Natural killer cell treated with Interleukin-12 subunit alpha and Interleukin-12 subunit beta and Interleukin-15 and Interleukin-18, amount 100 ng/mL, for 72 hours (primary cell): ENCODE results near the gene RIF1. TPM values are rescaled to one million over a fixed set of nuclear protein-coding genes. Genes with fewer than 3 reads are reported as not detected.
"Not testable (repeated sequence)": the region's sequence is repeated elsewhere in the genome, so short reads cannot be mapped to it uniquely, and the experiment has no call there.

ENCODE experiments used
- ATAC-seq, 2 donors: fragments of 150-1000 bp; cut with Tn5 transposase in 1 of 2; sonication (Bioruptor Pico), chemical (Tn5 transposase) in 1 of 2; 2 replicates each; pipeline ENCODE4 v1.10.0; 2021
- DNase-seq: peaks from one replicate; pipeline ENCODE4 v3.0.0; 2022; ENCODE audit warnings: low spot score
- H3K27ac Mint-ChIP-seq, 2 donors: 1 replicate in 1 of 2; 2 replicates in 1 of 2; pipeline ENCODE4 v1.8.0; 2022; ENCODE audit warnings: mixed read lengths in 2 of 2, mild to moderate bottlenecking in 1 of 2, moderate library complexity in 1 of 2
- H3K27me3 Mint-ChIP-seq, 2 donors: 1 replicate in 1 of 2; 2 replicates in 1 of 2; pipeline ENCODE4 v1.8.0; 2022; ENCODE audit warnings: mixed read lengths in 2 of 2
- H3K36me3 Mint-ChIP-seq: one replicate; pipeline ENCODE4 v1.8.0; 2022; ENCODE audit warnings: mixed read lengths
- H3K4me1 Mint-ChIP-seq, 2 donors: 1 replicate in 1 of 2; 2 replicates in 1 of 2; pipeline ENCODE4 v1.8.0; 2022; ENCODE audit warnings: low read depth in 2 of 2, mixed read lengths in 2 of 2, mild to moderate bottlenecking in 1 of 2
- H3K4me3 Mint-ChIP-seq: one replicate; pipeline ENCODE4 v1.8.0; 2022; ENCODE audit warnings: mixed read lengths
- H3K9me3 Mint-ChIP-seq: 2 replicates; pipeline ENCODE4 v1.8.0; 2022; ENCODE audit warnings: mixed read lengths
- total RNA-seq, 2 donors: library from RNA; stranded (reverse); gene quantifications; one replicate each; pipeline ENCODE4 v1.2.3, GENCODE V29; 2022

RIF1 gene
- total RNA-seq, 2 donors from 2014 or later, result 68.1 to 83.7 TPM

- Mint-ChIP-seq H3K27me3 (no peaks in the 10 kb centered on the region), H3K4me1 (no peaks in the 10 kb centered on the region), H3K27ac (no peak overlapping the region), H3K4me3 (no peak overlapping the region), H3K36me3 (no peaks in the 10 kb centered on the region), H3K9me3 (no peaks in the 10 kb centered on the region)
- ATAC-seq (no peak), DNase-seq (no peak)
These were observed 8.6 kb upstream of the RIF1 start for GRCh38 chr2:151401149-151401548.

DNA sequence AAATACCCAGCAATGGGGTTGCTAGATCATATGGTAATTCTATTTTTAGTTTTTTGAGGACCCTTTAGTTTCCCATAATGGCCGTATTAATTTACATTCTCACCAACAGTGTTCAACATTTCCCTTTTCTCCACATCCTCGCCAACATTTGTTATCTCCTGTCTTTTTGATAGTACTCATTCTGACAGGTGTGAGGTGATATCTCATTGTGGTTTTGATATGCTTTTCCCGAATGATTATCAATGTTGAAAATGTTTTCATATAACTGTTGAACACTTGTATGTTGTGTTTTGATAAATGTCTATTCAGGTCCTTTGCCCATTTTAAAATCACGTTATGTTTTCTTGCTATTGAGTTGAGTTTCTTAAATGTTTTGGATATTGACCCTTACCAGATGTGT, 5.8 kb upstream of the RIF1 start:
- H3K27ac Mint-ChIP-seq, result no peak overlapping the region
- H3K9me3 Mint-ChIP-seq, result no peaks in the 10 kb centered on the region
- H3K27me3 Mint-ChIP-seq, result no peaks in the 10 kb centered on the region
- no peak for ATAC-seq
- no peak for DNase-seq
- no peaks in the 10 kb centered on the region for H3K4me1 Mint-ChIP-seq
- H3K36me3 Mint-ChIP-seq, result no peaks in the 10 kb centered on the region
- no peak overlapping the region for H3K4me3 Mint-ChIP-seq

DNA sequence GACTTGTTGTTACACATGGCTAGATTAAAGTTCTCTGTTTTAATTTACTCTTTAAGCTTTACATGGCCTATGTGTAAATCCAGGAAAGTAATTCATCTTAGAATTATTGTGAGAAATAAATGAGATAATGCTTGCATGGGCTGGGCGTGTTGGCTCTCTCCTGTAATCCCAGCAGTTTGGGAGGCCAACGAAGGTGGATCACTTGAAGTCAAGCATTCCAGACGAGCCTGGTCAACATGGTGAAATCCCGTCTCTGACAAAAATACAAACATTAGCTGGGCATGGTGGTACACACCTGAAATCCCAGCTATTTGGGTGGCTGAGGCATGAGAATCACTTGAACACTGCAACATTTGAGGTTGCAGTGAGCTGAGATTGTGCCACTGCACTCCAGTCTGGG, 4.3 kb upstream of the RIF1 start:
- H3K9me3 Mint-ChIP-seq, result no peaks in the 10 kb centered on the region
- H3K36me3 Mint-ChIP-seq, result peaks cover 2% of the 10 kb centered on the region
- peaks cover 2 to 6% of the 10 kb centered on the region in 2 donors for H3K4me1 Mint-ChIP-seq
- no peak for ATAC-seq
- no peak overlapping the region for H3K27ac Mint-ChIP-seq
- DNase-seq, result no peak
- no peaks in the 10 kb centered on the region for H3K27me3 Mint-ChIP-seq
- H3K4me3 Mint-ChIP-seq, result no peak overlapping the region

DNA sequence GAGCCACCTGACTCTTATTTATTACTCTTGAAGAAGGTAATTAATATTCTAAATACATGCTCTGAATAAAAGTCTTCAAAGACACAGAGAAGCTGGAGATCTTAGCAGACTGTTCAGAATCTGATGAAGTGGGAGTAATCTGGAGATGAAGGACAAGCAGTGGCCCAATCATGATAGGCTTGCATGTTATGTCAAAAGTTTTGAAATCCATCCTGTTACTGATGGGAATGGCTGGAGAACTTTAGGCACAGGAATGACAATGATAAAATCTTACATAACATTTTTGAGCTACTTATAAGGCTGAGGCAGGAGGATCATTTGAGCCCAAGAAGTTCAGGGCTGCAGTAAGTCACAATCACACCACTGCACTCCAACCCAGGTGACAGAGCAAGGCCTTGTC, 2.4 kb upstream of the RIF1 start:
- no peaks in the 10 kb centered on the region for H3K27me3 Mint-ChIP-seq
- ATAC-seq (no peak), DNase-seq (no peak)
- peaks cover 14 to 15% of the 10 kb centered on the region in 2 donors for H3K4me1 Mint-ChIP-seq
- H3K27ac Mint-ChIP-seq, result no peak overlapping the region
- H3K9me3 Mint-ChIP-seq, result no peaks in the 10 kb centered on the region
- H3K4me3 Mint-ChIP-seq, result no peak overlapping the region
- peaks cover 11% of the 10 kb centered on the region for H3K36me3 Mint-ChIP-seq

- Mint-ChIP-seq H3K4me1 (peaks cover 14 to 15% of the 10 kb centered on the region in 2 donors), H3K9me3 (no peaks in the 10 kb centered on the region), H3K27me3 (no peaks in the 10 kb centered on the region), H3K4me3 (peak overlapping the region; percentile 97), H3K27ac (peak overlapping the region; percentile 87 to 96), H3K36me3 (peaks cover 11% of the 10 kb centered on the region)
- DNase-seq (no peak), ATAC-seq (no peak)
These were observed 708 bp upstream of the RIF1 start for GRCh38 chr2:151408788-151409600.

DNA sequence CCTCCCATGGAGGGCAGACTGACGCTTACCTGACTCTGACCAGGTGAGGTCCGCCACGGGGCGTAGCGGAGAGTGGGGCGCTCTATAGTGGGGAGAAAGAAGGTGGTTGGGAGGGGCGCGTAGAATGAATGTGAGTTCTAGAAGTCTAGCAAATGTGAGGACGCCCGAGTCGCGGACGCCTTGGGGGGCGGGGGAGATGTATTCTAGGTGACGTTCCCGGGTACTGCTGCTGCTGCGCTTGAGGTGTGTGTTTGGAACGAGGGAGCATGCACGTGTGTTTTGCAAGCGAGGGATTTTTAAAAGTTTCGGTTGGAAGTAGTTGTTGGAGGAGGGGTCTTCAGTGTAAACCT, 758 bp downstream of the RIF1 start:
- ATAC-seq (peak; percentile 38 to 55), DNase-seq (peak; percentile 59)
- H3K4me3 Mint-ChIP-seq, result peak overlapping the region; percentile 97
- H3K27ac Mint-ChIP-seq, result peak overlapping the region; percentile 87 to 96
- H3K27me3 Mint-ChIP-seq, result no peaks in the 10 kb centered on the region
- H3K4me1 Mint-ChIP-seq, result peaks cover 14 to 15% of the 10 kb centered on the region in 2 donors
- H3K36me3 Mint-ChIP-seq, result peaks cover 11% of the 10 kb centered on the region
- no peaks in the 10 kb centered on the region for H3K9me3 Mint-ChIP-seq

- H3K27ac Mint-ChIP-seq, result no peak overlapping the region
- H3K9me3 Mint-ChIP-seq, result no peaks in the 10 kb centered on the region
- H3K27me3 Mint-ChIP-seq, result no peaks in the 10 kb centered on the region
- peaks cover 4 to 9% of the 10 kb centered on the region in 2 donors for H3K4me1 Mint-ChIP-seq
- peaks cover 17% of the 10 kb centered on the region for H3K36me3 Mint-ChIP-seq
- ATAC-seq (no peak), DNase-seq (no peak)
- no peak overlapping the region for H3K4me3 Mint-ChIP-seq
These were observed 7.9 kb downstream of the RIF1 start for GRCh38 chr2:151417650-151418049.

DNA sequence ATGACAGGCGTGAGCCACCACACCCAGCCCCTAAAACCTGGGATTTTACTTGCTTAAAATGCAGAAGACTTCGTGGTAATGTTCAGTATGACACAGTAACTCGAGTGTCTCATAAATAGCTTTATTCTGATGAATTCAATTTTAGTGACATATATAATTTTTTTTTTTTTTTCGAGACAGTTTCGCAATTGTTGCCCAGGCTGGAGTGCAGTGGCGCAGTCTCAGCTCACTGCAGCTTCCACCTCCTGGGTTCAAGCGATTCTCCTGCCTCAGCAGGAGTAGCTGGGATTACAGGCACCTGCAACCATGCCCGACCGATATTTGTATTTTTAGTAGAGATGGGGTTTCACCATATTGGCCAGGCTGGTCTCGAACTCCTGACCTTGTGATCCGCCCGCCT, 12.0 kb downstream of the RIF1 start:
- not testable (repeated sequence) for H3K27ac Mint-ChIP-seq, DNase-seq, ATAC-seq, H3K9me3 Mint-ChIP-seq, H3K27me3 Mint-ChIP-seq, H3K4me3 Mint-ChIP-seq
- H3K36me3 Mint-ChIP-seq, result peaks cover 34% of the 10 kb centered on the region
- peaks cover 26 to 32% of the 10 kb centered on the region in 2 donors for H3K4me1 Mint-ChIP-seq

GRCh38 chr2:151422917-151423439, 13.3 kb downstream of the RIF1 start:
- ATAC-seq, result peak; percentile 65 to 68
- peak overlapping the region; percentile 44 for H3K4me3 Mint-ChIP-seq

DNA sequence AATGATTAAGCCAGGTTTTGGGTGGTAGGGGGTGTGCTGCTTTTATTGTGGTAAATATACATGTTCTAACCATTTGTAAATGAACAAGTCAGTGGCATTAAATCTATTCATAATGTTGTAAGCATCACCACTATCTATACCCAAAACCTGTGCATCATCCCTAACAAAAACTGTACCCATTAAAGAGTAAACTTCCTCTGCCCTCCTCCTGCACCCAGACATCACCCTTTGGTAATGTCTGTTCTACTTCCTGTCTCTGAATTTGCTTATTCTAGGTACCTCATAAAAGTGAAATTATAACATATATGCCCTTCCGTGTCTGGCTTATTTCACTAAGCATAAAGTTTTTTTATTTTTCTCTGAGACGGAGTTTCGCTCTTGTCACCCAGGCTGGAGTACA, 14.1 kb downstream of the RIF1 start:
- no peaks in the 10 kb centered on the region for H3K27me3 Mint-ChIP-seq
- no peak for ATAC-seq
- peaks cover 31% of the 10 kb centered on the region for H3K36me3 Mint-ChIP-seq
- no peak overlapping the region for H3K4me3 Mint-ChIP-seq
- no peaks in the 10 kb centered on the region for H3K9me3 Mint-ChIP-seq
- H3K27ac Mint-ChIP-seq, result peak overlapping the region; percentile 52 to 73
- DNase-seq, result no peak
- peaks cover 26 to 32% of the 10 kb centered on the region in 2 donors for H3K4me1 Mint-ChIP-seq

More at GRCh38 chr2:151422917-151423439, 13.3 kb downstream of the RIF1 start:
- peaks cover 26 to 32% of the 10 kb centered on the region in 2 donors for H3K4me1 Mint-ChIP-seq
- H3K27ac Mint-ChIP-seq, result peak overlapping the region; percentile 52 to 73
- DNase-seq, result no peak
- H3K27me3 Mint-ChIP-seq, result no peaks in the 10 kb centered on the region
- peaks cover 31% of the 10 kb centered on the region for H3K36me3 Mint-ChIP-seq
- H3K9me3 Mint-ChIP-seq, result no peaks in the 10 kb centered on the region

GRCh38 chr2:151437630-151438029, 27.9 kb downstream of the RIF1 start:
- peaks cover 12% of the 10 kb centered on the region for H3K36me3 Mint-ChIP-seq
- no peak overlapping the region for H3K4me3 Mint-ChIP-seq
- H3K4me1 Mint-ChIP-seq, result peaks cover 3 to 4% of the 10 kb centered on the region in 2 donors
- H3K27me3 Mint-ChIP-seq, result no peaks in the 10 kb centered on the region
- peak overlapping the region; percentile 61 to 70 for H3K27ac Mint-ChIP-seq
- DNase-seq (no peak), ATAC-seq (no peak)
- H3K9me3 Mint-ChIP-seq, result no peaks in the 10 kb centered on the region

DNA sequence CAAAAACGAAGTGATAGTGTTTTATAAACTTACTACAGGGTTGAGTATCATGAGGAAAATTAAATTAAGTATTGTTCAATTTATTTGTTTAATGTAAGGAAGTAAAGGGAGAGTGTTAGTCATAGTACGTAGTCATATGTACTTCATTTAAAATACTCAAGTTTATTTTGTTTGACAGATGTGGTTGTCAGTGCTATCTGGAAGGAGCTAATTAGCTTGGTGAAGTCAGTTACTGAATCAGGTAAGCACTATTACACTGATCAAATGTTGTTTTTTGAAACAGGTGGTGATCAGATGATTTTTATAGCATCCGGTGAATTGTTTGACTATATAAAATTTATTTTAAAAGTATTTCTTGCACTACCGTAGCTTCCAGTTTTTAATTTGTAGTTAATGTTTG, 28.8 kb downstream of the RIF1 start:
- H3K27ac Mint-ChIP-seq, result peak overlapping the region in 1 of 2 donors; percentile 70
- ATAC-seq (no peak), DNase-seq (no peak)
- peaks cover 3 to 4% of the 10 kb centered on the region in 2 donors for H3K4me1 Mint-ChIP-seq
- H3K36me3 Mint-ChIP-seq, result peaks cover 14% of the 10 kb centered on the region
- no peak overlapping the region for H3K4me3 Mint-ChIP-seq
- no peaks in the 10 kb centered on the region for H3K27me3 Mint-ChIP-seq
- no peaks in the 10 kb centered on the region for H3K9me3 Mint-ChIP-seq

- H3K4me3 Mint-ChIP-seq, result no peak overlapping the region
- H3K27me3 Mint-ChIP-seq, result no peaks in the 10 kb centered on the region
- DNase-seq, result no peak
- H3K9me3 Mint-ChIP-seq, result no peaks in the 10 kb centered on the region
- H3K4me1 Mint-ChIP-seq, result peaks cover 3 to 4% of the 10 kb centered on the region in 2 donors
- H3K27ac Mint-ChIP-seq, result no peak overlapping the region
- no peak for ATAC-seq
- H3K36me3 Mint-ChIP-seq, result peaks cover 18% of the 10 kb centered on the region
These were observed 29.4 kb downstream of the RIF1 start for GRCh38 chr2:151439127-151439526.

GRCh38 chr2:151459358-151459757, 49.7 kb downstream of the RIF1 start:
- H3K4me3 Mint-ChIP-seq, result no peak overlapping the region
- H3K27ac Mint-ChIP-seq, result no peak overlapping the region
- peaks cover 23% of the 10 kb centered on the region for H3K36me3 Mint-ChIP-seq
- H3K9me3 Mint-ChIP-seq, result no peaks in the 10 kb centered on the region
- H3K4me1 Mint-ChIP-seq, result peaks cover 0 to 6% of the 10 kb centered on the region in 2 donors
- no peak for DNase-seq
- no peak for ATAC-seq
- no peaks in the 10 kb centered on the region for H3K27me3 Mint-ChIP-seq
